Measurements from ENCODE around the gene TOP1.

TOP1 gene

DNA sequence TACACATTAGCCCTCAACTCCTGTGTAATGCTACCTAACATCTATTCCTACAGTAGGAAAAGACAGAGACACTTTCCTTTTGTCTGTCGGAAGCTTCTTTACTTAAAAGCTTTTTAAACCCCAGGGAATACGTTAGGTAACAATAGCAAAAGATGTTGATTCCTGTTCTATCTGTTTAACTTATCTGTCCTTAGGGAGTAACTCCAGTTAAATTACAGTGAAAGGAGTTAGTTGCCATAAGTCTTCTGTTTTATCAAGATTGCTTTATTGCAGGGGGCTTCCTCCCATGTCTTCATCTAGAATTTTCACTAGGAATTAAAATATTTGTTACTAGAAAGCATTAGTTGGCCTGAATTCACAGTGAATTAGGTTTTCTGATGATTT lies 26.2 kb downstream of the TOP1 start:
- Histone ChIP-seq H3K4me1 (ENCODE audit: control insufficient read depth in 2 of 2, insufficient read depth in 2 of 2, low read length in 2 of 2) (peaks cover 51 to 61% of the 10 kb centered on the region in 2 donors), H3K27ac (ENCODE audit: low read depth in 2 of 2, low read length in 2 of 2) (peak overlapping the region in 1 of 2 donors; percentile 10)

DNA sequence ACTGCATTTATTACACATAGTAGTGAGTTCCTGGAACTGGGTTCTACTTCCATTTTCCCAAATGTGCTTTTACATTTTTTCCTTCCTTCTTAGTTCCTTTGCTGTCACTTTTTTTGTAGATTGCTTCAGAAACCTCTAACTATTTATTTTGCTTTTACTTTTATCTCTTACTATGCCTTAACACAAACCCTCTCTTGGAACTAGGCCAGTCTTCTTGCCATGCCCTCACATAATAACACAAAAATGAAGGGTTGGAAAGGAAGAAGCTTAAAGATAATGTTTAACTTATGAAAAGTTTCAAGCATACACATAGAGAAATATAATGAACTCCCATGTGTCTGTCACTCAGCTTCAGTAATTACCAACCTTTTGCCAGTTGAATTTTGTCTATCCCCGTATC lies 27.1 kb downstream of the TOP1 start:
- Histone ChIP-seq H3K9me3 (ENCODE audit: control insufficient read depth in 2 of 2, low read length in 2 of 2) (no peaks in the 10 kb centered on the region), H3K4me1 (ENCODE audit: control insufficient read depth in 2 of 2, insufficient read depth in 2 of 2, low read length in 2 of 2) (peaks cover 45 to 55% of the 10 kb centered on the region in 2 donors), H3K9ac (ENCODE audit: low read depth in 1 of 2, low read length in 2 of 2) (no peak overlapping the region), H3K4me3 (ENCODE audit: low read length in 2 of 2) (no peak overlapping the region), H3K27me3 (ENCODE audit: control insufficient read depth in 2 of 2, insufficient read depth in 2 of 2, low read length in 2 of 2) (no peaks in the 10 kb centered on the region), H3K36me3 (ENCODE audit: control insufficient read depth in 2 of 2, insufficient read depth in 2 of 2, low read length in 2 of 2) (no peaks in the 10 kb centered on the region), H3K27ac (ENCODE audit: low read depth in 2 of 2, low read length in 2 of 2) (no peak overlapping the region)

More for the DNA sequence above, 26.2 kb downstream of the TOP1 start:
- Histone ChIP-seq H3K36me3 (ENCODE audit: control insufficient read depth in 2 of 2, insufficient read depth in 2 of 2, low read length in 2 of 2) (no peaks in the 10 kb centered on the region), H3K9ac (ENCODE audit: low read depth in 1 of 2, low read length in 2 of 2) (no peak overlapping the region), H3K9me3 (ENCODE audit: control insufficient read depth in 2 of 2, low read length in 2 of 2) (no peaks in the 10 kb centered on the region), H3K4me3 (ENCODE audit: low read length in 2 of 2) (no peak overlapping the region), H3K27me3 (ENCODE audit: control insufficient read depth in 2 of 2, insufficient read depth in 2 of 2, low read length in 2 of 2) (no peaks in the 10 kb centered on the region)

DNA sequence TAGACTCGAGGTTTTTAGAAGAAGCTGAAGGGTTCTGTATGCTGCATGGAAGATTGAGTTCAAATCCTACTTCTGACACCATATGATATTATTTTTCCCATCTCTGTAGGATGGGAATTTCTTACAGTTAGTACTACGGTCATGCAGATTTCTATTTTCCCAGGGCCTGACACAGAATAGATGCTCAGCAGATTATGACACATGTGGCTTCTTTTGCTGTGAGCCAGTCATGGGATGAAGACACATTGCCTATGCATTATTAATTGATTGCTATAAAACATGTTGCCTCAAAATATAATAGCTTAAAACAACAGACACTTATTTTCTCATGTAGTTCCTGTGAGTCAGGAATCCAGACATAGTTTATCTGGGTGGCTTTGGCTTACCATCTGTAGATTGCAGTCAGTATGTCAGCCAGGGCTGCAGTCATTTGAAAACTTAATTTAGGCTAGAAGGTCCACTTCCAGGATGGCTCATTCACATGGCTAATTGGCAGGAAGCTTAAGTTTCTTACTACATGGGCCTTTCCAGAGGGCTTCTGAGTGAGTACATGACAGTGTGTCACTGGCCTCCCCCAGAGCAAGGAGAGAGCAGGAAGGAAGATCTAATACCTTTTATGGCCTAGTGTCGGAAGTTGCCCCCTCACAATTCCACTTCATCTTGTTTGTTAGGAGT lies 29.5 kb downstream of the TOP1 start:
- no peaks in the 10 kb centered on the region for H3K9me3 ChIP-seq (ENCODE audit: control insufficient read depth in 2 of 2, low read length in 2 of 2)
- H3K4me3 ChIP-seq (ENCODE audit: low read length in 2 of 2): no peak overlapping the region
- H3K27ac ChIP-seq (ENCODE audit: low read depth in 2 of 2, low read length in 2 of 2): no peak overlapping the region
- H3K4me1 ChIP-seq (ENCODE audit: control insufficient read depth in 2 of 2, insufficient read depth in 2 of 2, low read length in 2 of 2): peaks cover 21 to 32% of the 10 kb centered on the region in 2 donors
- H3K27me3 ChIP-seq (ENCODE audit: control insufficient read depth in 2 of 2, insufficient read depth in 2 of 2, low read length in 2 of 2): no peaks in the 10 kb centered on the region
- H3K9ac ChIP-seq (ENCODE audit: low read depth in 1 of 2, low read length in 2 of 2): no peak overlapping the region
- H3K36me3 ChIP-seq (ENCODE audit: control insufficient read depth in 2 of 2, insufficient read depth in 2 of 2, low read length in 2 of 2): peaks cover 5 to 9% of the 10 kb centered on the region in 2 donors

DNA sequence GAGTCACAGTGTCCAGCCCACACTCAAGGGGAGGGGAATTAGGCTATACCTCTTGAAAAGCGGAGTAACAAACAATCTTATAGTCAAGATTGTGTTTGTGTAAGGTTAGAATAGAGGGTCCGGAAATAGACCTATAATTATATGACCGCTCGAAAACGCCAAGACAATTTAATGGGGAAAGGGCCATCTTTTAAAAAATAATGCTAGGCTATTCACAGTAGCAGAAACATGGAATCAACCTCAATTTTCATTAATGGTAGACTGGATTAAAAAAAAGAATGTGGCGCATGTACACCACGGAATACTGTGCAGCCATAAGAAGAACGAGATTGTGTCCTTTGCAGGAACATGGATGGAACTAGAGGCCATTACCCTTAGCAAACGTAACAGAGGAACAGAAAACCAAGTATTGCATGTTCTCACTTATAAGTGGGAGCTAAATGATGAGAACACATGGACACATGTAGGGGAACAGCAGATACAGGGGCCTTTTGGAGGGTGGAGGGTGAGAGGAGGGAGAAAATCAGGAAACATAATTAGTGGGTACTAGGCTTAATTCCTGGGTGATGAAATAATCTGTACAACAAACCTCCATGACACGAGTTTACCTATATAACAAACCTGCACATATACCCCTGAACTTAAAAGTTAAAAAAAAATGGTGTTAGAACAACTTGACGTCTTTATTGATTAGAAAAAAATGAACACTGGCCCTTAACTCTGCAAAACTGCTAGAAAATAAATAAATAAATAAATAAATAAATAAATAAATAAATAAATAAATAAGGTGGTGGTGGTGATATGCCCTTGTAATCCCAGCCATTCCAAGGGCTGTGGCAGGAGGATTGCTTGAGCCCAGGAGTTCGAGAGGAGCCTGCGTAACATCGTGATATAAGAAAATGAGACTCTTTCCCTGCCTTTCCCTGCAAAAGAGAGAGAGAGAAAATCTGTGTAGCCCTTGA lies 30.3 kb downstream of the TOP1 start:
- Histone ChIP-seq H3K9me3 (ENCODE audit: control insufficient read depth in 2 of 2, low read length in 2 of 2) (no peaks in the 10 kb centered on the region), H3K27ac (ENCODE audit: low read depth in 2 of 2, low read length in 2 of 2) (no peak overlapping the region), H3K27me3 (ENCODE audit: control insufficient read depth in 2 of 2, insufficient read depth in 2 of 2, low read length in 2 of 2) (no peaks in the 10 kb centered on the region), H3K9ac (ENCODE audit: low read depth in 1 of 2, low read length in 2 of 2) (no peak overlapping the region), H3K4me3 (ENCODE audit: low read length in 2 of 2) (no peak overlapping the region), H3K36me3 (ENCODE audit: control insufficient read depth in 2 of 2, insufficient read depth in 2 of 2, low read length in 2 of 2) (peaks cover 7 to 11% of the 10 kb centered on the region in 2 donors), H3K4me1 (ENCODE audit: control insufficient read depth in 2 of 2, insufficient read depth in 2 of 2, low read length in 2 of 2) (peaks cover 14 to 29% of the 10 kb centered on the region in 2 donors)

DNA sequence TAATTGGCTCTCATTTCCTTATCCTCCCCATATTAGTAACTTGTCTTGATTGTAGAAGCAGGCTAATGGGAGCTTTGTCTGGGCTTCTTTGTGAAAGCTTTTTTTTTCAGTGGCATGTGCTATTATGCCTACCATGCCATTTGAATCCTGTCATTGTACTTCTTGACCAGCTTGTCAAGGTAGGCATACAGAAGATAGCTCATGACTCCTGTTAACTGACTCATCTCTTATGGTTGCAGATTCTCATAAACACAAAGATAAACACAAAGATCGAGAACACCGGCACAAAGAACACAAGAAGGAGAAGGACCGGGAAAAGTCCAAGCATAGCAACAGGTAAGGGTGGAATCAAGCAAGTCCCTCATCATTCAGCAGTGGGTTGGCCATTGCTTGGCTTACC lies 32.5 kb downstream of the TOP1 start:
- H3K27ac ChIP-seq (ENCODE audit: low read depth in 2 of 2, low read length in 2 of 2): peak overlapping the region in 1 of 2 donors; percentile 10
- peaks cover 13 to 22% of the 10 kb centered on the region in 2 donors for H3K36me3 ChIP-seq (ENCODE audit: control insufficient read depth in 2 of 2, insufficient read depth in 2 of 2, low read length in 2 of 2)
- peaks cover 3 to 14% of the 10 kb centered on the region in 2 donors for H3K4me1 ChIP-seq (ENCODE audit: control insufficient read depth in 2 of 2, insufficient read depth in 2 of 2, low read length in 2 of 2)
- no peaks in the 10 kb centered on the region for H3K27me3 ChIP-seq (ENCODE audit: control insufficient read depth in 2 of 2, insufficient read depth in 2 of 2, low read length in 2 of 2)
- H3K9me3 ChIP-seq (ENCODE audit: control insufficient read depth in 2 of 2, low read length in 2 of 2): no peaks in the 10 kb centered on the region
- no peak overlapping the region for H3K4me3 ChIP-seq (ENCODE audit: low read length in 2 of 2)
- no peak overlapping the region for H3K9ac ChIP-seq (ENCODE audit: low read depth in 1 of 2, low read length in 2 of 2)

DNA sequence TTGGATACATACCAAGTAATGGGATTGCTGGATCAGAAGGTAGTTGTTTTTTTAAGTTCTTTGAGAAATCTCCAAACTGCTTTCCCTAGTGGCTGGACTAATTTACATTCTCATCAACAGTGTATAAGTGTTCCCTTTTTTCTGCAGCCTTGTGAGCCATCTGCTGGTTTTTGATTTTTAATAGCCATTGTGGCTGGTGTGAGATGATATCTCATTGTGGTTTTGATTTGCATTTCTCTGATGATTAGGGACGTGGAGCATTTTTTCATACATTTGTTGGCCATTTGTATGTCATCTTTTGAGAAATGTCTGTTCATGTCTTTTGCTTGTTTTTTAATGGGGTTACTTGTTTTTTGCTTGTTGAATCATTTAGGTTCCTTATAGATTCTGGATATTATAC lies 34.8 kb downstream of the TOP1 start:
- Histone ChIP-seq H3K9ac (ENCODE audit: low read depth in 1 of 2, low read length in 2 of 2) (no peak overlapping the region), H3K27me3 (ENCODE audit: control insufficient read depth in 2 of 2, insufficient read depth in 2 of 2, low read length in 2 of 2) (no peaks in the 10 kb centered on the region), H3K4me3 (ENCODE audit: low read length in 2 of 2) (no peak overlapping the region), H3K9me3 (ENCODE audit: control insufficient read depth in 2 of 2, low read length in 2 of 2) (no peaks in the 10 kb centered on the region), H3K27ac (ENCODE audit: low read depth in 2 of 2, low read length in 2 of 2) (no peak overlapping the region), H3K36me3 (ENCODE audit: control insufficient read depth in 2 of 2, insufficient read depth in 2 of 2, low read length in 2 of 2) (peaks cover 13 to 29% of the 10 kb centered on the region in 2 donors), H3K4me1 (ENCODE audit: control insufficient read depth in 2 of 2, insufficient read depth in 2 of 2, low read length in 2 of 2) (peaks cover 1 to 7% of the 10 kb centered on the region in 2 donors)

DNA sequence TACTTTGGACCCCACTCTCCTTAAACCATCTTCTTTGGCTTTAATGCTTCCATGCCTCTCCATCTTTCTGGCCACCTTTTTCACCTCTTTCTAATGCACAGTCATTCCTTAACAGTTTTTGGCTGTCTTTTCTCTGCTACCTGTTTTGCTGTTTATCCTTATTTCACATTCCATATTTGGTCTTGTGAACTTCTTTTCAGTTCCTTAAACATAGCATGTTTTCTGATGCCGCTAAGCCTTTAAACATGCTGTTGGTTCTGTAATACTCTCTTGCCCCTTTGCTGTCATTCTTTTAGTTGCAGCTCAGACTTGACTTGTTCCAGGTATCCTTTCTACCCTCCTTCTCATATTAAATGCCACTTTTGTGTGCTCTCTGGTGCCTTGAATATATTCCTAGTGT lies 35.8 kb downstream of the TOP1 start:
- peaks cover 0 to 4% of the 10 kb centered on the region in 2 donors for H3K4me1 ChIP-seq (ENCODE audit: control insufficient read depth in 2 of 2, insufficient read depth in 2 of 2, low read length in 2 of 2)
- H3K9ac ChIP-seq (ENCODE audit: low read depth in 1 of 2, low read length in 2 of 2): peak overlapping the region in 1 of 2 donors; percentile 6
- no peak overlapping the region for H3K27ac ChIP-seq (ENCODE audit: low read depth in 2 of 2, low read length in 2 of 2)
- H3K36me3 ChIP-seq (ENCODE audit: control insufficient read depth in 2 of 2, insufficient read depth in 2 of 2, low read length in 2 of 2): peaks cover 13 to 34% of the 10 kb centered on the region in 2 donors
- no peak overlapping the region for H3K4me3 ChIP-seq (ENCODE audit: low read length in 2 of 2)
- H3K9me3 ChIP-seq (ENCODE audit: control insufficient read depth in 2 of 2, low read length in 2 of 2): no peaks in the 10 kb centered on the region
- H3K27me3 ChIP-seq (ENCODE audit: control insufficient read depth in 2 of 2, insufficient read depth in 2 of 2, low read length in 2 of 2): no peaks in the 10 kb centered on the region

DNA sequence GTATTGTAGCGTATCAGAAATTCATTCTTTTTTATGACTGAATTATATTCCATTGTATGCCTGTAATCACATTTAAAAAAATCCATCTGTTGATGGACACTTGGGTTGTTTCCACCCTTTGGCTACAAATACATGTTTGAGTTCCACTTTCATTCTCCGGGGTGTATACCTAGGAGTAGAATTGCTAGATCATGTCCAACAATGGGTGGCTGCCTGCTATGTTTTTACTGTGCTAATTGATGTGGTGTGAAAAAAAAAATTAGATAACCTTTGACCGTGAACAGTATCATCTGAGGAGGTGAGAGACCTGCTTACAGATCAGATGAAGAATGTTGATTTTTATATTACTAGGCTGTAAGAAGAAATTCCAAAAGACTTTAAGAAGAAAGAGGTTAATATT lies 37.1 kb downstream of the TOP1 start:
- Histone ChIP-seq H3K4me3 (ENCODE audit: low read length in 2 of 2) (no peak overlapping the region), H3K9me3 (ENCODE audit: control insufficient read depth in 2 of 2, low read length in 2 of 2) (no peaks in the 10 kb centered on the region), H3K36me3 (ENCODE audit: control insufficient read depth in 2 of 2, insufficient read depth in 2 of 2, low read length in 2 of 2) (peaks cover 13 to 34% of the 10 kb centered on the region in 2 donors), H3K9ac (ENCODE audit: low read depth in 1 of 2, low read length in 2 of 2) (no peak overlapping the region), H3K27me3 (ENCODE audit: control insufficient read depth in 2 of 2, insufficient read depth in 2 of 2, low read length in 2 of 2) (no peaks in the 10 kb centered on the region), H3K4me1 (ENCODE audit: control insufficient read depth in 2 of 2, insufficient read depth in 2 of 2, low read length in 2 of 2) (peaks cover 0 to 2% of the 10 kb centered on the region in 2 donors), H3K27ac (ENCODE audit: low read depth in 2 of 2, low read length in 2 of 2) (no peak overlapping the region)

DNA sequence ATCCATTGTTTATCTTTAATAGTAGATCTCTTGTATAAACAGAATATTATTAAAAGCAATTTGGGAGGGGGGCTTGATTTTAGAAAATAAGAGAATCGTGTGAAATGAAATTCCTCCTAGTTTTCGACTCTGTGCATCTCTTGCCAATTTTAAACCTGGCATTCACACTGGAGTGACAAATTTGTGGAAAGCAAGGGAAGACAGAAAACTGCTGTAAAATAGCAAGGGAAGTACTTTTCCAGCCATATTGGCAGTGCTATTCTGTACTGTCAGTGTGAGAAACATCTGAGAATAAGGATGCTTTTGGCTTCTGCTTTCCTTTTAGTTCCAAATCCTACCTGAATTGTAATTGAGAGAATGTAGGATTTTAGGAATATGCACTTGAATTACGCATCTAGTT lies 40.2 kb downstream of the TOP1 start:
- Histone ChIP-seq H3K9me3 (ENCODE audit: control insufficient read depth in 2 of 2, low read length in 2 of 2) (no peaks in the 10 kb centered on the region), H3K9ac (ENCODE audit: low read depth in 1 of 2, low read length in 2 of 2) (no peak overlapping the region), H3K27ac (ENCODE audit: low read depth in 2 of 2, low read length in 2 of 2) (no peak overlapping the region), H3K4me3 (ENCODE audit: low read length in 2 of 2) (no peak overlapping the region), H3K27me3 (ENCODE audit: control insufficient read depth in 2 of 2, insufficient read depth in 2 of 2, low read length in 2 of 2) (no peaks in the 10 kb centered on the region), H3K36me3 (ENCODE audit: control insufficient read depth in 2 of 2, insufficient read depth in 2 of 2, low read length in 2 of 2) (peaks cover 6 to 23% of the 10 kb centered on the region in 2 donors), H3K4me1 (ENCODE audit: control insufficient read depth in 2 of 2, insufficient read depth in 2 of 2, low read length in 2 of 2) (peaks cover 0 to 2% of the 10 kb centered on the region in 2 donors)
